ENCODE results near the gene SPRED1. TPM values are rescaled to one million over a fixed set of nuclear protein-coding genes. Genes with fewer than 3 reads are reported as not detected.
A peak's percentile ranks its signal among the peaks of the same experiment; 100 is the strongest.

SPRED1 gene
- total and polyA plus RNA-seq, 2 experiments from 2014 or later: 11.4 to 44.0 TPM

GRCh38 chr15:38217191-38217595 lies 35.4 kb upstream of the SPRED1 start:
- no peaks in the 10 kb centered on the region for H3K27me3 ChIP-seq (ENCODE audit: insufficient read depth)
- no peaks in the 10 kb centered on the region for H4K20me1 ChIP-seq (replicated peaks; ENCODE audit: insufficient read depth)
- H3K4me3 Mint-ChIP-seq: no peak overlapping the region
- peaks cover 12% of the 10 kb centered on the region for H3K4me1 Mint-ChIP-seq
- no peaks in the 10 kb centered on the region for H3K9me3 Mint-ChIP-seq
- ATAC-seq: no peak
- TF ChIP-seq, protein P1, sequence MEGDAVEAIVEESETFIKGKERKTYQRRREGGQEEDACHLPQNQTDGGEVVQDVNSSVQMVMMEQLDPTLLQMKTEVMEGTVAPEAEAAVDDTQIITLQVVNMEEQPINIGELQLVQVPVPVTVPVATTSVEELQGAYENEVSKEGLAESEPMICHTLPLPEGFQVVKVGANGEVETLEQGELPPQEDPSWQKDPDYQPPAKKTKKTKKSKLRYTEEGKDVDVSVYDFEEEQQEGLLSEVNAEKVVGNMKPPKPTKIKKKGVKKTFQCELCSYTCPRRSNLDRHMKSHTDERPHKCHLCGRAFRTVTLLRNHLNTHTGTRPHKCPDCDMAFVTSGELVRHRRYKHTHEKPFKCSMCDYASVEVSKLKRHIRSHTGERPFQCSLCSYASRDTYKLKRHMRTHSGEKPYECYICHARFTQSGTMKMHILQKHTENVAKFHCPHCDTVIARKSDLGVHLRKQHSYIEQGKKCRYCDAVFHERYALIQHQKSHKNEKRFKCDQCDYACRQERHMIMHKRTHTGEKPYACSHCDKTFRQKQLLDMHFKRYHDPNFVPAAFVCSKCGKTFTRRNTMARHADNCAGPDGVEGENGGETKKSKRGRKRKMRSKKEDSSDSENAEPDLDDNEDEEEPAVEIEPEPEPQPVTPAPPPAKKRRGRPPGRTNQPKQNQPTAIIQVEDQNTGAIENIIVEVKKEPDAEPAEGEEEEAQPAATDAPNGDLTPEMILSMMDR (conservative IDR thresholded peaks at IDR 0.05; ENCODE audit: low read depth in 2 of 2): no peak
- TF ChIP-seq NANOG (IDR thresholded peaks at IDR 0.05; ENCODE audit: borderline replicate concordance): no peak
- H3K36me3 Mint-ChIP-seq (ENCODE audit: low read depth): no peaks in the 10 kb centered on the region
- H3K4me2 ChIP-seq: no peak overlapping the region
- no peak overlapping the region for H3K27ac ChIP-seq (ENCODE audit: low read depth)
- no peak for DNase-seq (ENCODE audit: low spot score)
- H3K27ac Mint-ChIP-seq: no peak overlapping the region
- H3K27me3 Mint-ChIP-seq (ENCODE audit: insufficient read depth, low read depth, poor library complexity): peaks cover 2% of the 10 kb centered on the region
- H3K4me3 ChIP-seq: no peak overlapping the region
- no peaks in the 10 kb centered on the region for H3K36me3 ChIP-seq (ENCODE audit: insufficient read depth)
- H3K79me2 ChIP-seq (replicated peaks; ENCODE audit: insufficient read depth): no peaks in the 10 kb centered on the region
- H2AFZ ChIP-seq: peak overlapping the region; percentile 87
- peaks cover 5% of the 10 kb centered on the region; the same call in 1 of the 2 replicates for H3K9me2 ChIP-seq (ENCODE audit: insufficient read depth)
- no peaks in the 10 kb centered on the region for H3F3A ChIP-seq (replicated peaks; ENCODE audit: low read depth)
- peaks cover 11% of the 10 kb centered on the region; the same call in 1 of the 2 replicates for H3K4me1 ChIP-seq (ENCODE audit: insufficient read depth)

DNA sequence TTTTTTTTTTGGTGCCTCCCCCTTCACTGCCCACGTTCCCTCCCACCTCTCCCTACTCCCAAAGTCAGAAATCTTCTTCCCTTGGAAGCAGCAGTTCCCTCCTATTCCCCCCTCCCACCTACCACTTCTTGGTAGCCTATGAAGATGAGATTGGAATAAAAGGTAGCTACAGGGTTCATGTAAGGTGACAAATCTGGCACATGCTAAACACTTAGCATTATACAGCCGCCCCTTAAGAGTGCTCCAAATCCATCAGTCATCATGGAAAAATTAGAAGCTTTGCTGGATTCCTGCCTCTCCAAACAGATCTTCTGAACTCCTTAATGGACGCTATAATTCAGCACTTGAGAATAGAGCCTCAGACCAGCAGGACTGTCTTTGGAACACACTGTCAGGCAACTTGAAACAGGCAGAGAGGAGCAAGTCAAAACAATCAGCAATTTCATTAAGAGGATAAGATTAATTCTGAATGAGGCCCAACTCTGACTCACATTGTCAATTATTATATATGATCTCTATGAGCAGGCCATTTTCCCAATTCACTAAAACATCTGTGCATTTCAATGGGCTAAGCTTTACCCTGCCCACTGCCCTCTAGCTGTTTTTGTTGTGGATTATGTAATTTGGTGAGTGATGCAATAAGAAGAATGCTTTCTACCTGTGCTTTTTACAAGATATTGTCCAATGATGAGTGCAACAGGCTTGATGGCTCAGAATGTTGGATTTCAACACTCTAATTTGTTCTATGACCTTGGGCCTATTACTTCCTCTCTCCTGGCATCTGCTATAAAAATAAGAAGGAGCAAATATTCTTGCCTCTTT lies 34.6 kb upstream of the SPRED1 start:
- no peak overlapping the region for H3K4me3 Mint-ChIP-seq
- H3K9me2 ChIP-seq (ENCODE audit: insufficient read depth): peaks cover 2% of the 10 kb centered on the region; the same call in 1 of the 2 replicates
- peaks cover 12% of the 10 kb centered on the region for H3K4me1 Mint-ChIP-seq
- no peaks in the 10 kb centered on the region for H3K36me3 Mint-ChIP-seq (ENCODE audit: low read depth)
- peaks cover 2% of the 10 kb centered on the region for H3K27me3 Mint-ChIP-seq (ENCODE audit: insufficient read depth, low read depth, poor library complexity)
- no peaks in the 10 kb centered on the region for H3F3A ChIP-seq (replicated peaks; ENCODE audit: low read depth)
- H3K27me3 ChIP-seq (ENCODE audit: insufficient read depth): no peaks in the 10 kb centered on the region
- ATAC-seq (no peak), DNase-seq (ENCODE audit: low spot score) (no peak)
- H3K4me1 ChIP-seq (ENCODE audit: insufficient read depth): peaks cover 11% of the 10 kb centered on the region; the same call in 1 of the 2 replicates
- H3K27ac ChIP-seq (ENCODE audit: low read depth): no peak overlapping the region
- H3K9me3 Mint-ChIP-seq: no peaks in the 10 kb centered on the region
- H3K36me3 ChIP-seq (ENCODE audit: insufficient read depth): no peaks in the 10 kb centered on the region
- H4K20me1 ChIP-seq (replicated peaks; ENCODE audit: insufficient read depth): no peaks in the 10 kb centered on the region
- H3K4me3 ChIP-seq: no peak overlapping the region
- H3K4me2 ChIP-seq: 0 out of 2 replicates have a peak overlapping the region, but pooled peaks have one; percentile 34
- H3K79me2 ChIP-seq (replicated peaks; ENCODE audit: insufficient read depth): no peaks in the 10 kb centered on the region
- H2AFZ ChIP-seq: peak overlapping the region; percentile 87
- H3K27ac Mint-ChIP-seq: no peak overlapping the region
- TF ChIP-seq ZNF331 (CRISPR knock-in tag; IDR thresholded peaks at IDR 0.05; ENCODE audit: low read depth) (no peak), ZNF462 (CRISPR knock-in tag; IDR thresholded peaks at IDR 0.05) (no peak), CREB1 (CRISPR knock-in tag; IDR thresholded peaks at IDR 0.05; ENCODE audit: low read depth) (no peak), REST (IDR thresholded peaks at IDR 0.05; ENCODE audit: unreplicated experiment) (no peak)

All from GM23338 (cell line).